Activated naive CD8-positive, alpha-beta T cell treated with anti-CD3 and anti-CD28 coated beads, Interleukin-2, amount 10 ng/mL, durations not matched to agents 7 days and 5 days (primary cell): Measurements from ENCODE around the gene FER. TPM values are rescaled to one million over a fixed set of nuclear protein-coding genes. Genes with fewer than 3 reads are reported as not detected.

Experiments used
- ATAC-seq: fragments of 150-1000 bp; cut with Tn5 transposase; one replicate; pipeline ENCODE4 v1.10.0; 2021; ENCODE audit warnings: low read depth, moderate library complexity
- POLR2A ChIA-PET: fragments of 350-600 bp; sonication (Branson Sonifier 250); formaldehyde crosslinking; loops from one replicate; lab custom pipeline; 2021; ENCODE audit warnings: antibody characterized with exemption; lab: Charles Lee
- DNase-seq: peaks from one replicate; pipeline ENCODE4 v3.0.0; 2021
- H3K27ac Mint-ChIP-seq: one replicate; pipeline ENCODE4 v1.8.0; 2022; ENCODE audit warnings: mild to moderate bottlenecking, mixed read lengths
- H3K27me3 Mint-ChIP-seq: one replicate; pipeline ENCODE4 v1.8.0; 2022; ENCODE audit warnings: mild to moderate bottlenecking, moderate library complexity, mixed read lengths
- H3K36me3 Mint-ChIP-seq: one replicate; pipeline ENCODE4 v1.8.0; 2021; ENCODE audit warnings: mild to moderate bottlenecking, mixed read lengths
- H3K4me1 Mint-ChIP-seq: one replicate; pipeline ENCODE4 v1.8.0; 2021; ENCODE audit warnings: mixed read lengths
- H3K4me3 Mint-ChIP-seq: one replicate; pipeline ENCODE4 v1.8.0; 2022; ENCODE audit warnings: mild to moderate bottlenecking, moderate library complexity, mixed read lengths
- H3K9me3 Mint-ChIP-seq: one replicate; pipeline ENCODE4 v1.8.0; 2021; ENCODE audit warnings: mixed read lengths
- total RNA-seq, 2 experiments: library from RNA; stranded (reverse); gene quantifications; one replicate each; pipeline ENCODE4 v1.2.3, GENCODE V29; 2021

The FER gene
- total RNA-seq, 2 experiments from 2014 or later: 10.8 to 13.5 TPM

- Mint-ChIP-seq H3K9me3 (peaks cover 5% of the 10 kb centered on the region), H3K4me3 (no peak overlapping the region), H3K4me1 (no peaks in the 10 kb centered on the region), H3K27me3 (no peaks in the 10 kb centered on the region), H3K27ac (no peak overlapping the region), H3K36me3 (peaks cover 8% of the 10 kb centered on the region)
- ATAC-seq: no peak
- POLR2A ChIA-PET: no interaction called here
- no peak for DNase-seq
These were observed 187.9 kb downstream of the FER start for GRCh38 chr5:108935611-108936010.

GRCh38 chr5:108937221-108937620 lies 189.5 kb downstream of the FER start:
- DNase-seq: no peak
- POLR2A ChIA-PET: no interaction called here
- Mint-ChIP-seq H3K27ac (no peak overlapping the region), H3K27me3 (no peaks in the 10 kb centered on the region), H3K9me3 (peaks cover 3% of the 10 kb centered on the region), H3K4me1 (no peaks in the 10 kb centered on the region), H3K4me3 (no peak overlapping the region), H3K36me3 (peaks cover 6% of the 10 kb centered on the region)
- no peak for ATAC-seq

- no peak overlapping the region for H3K27ac Mint-ChIP-seq
- peaks cover 3% of the 10 kb centered on the region for H3K9me3 Mint-ChIP-seq
- no peaks in the 10 kb centered on the region for H3K4me1 Mint-ChIP-seq
- no peak overlapping the region for H3K4me3 Mint-ChIP-seq
- no peaks in the 10 kb centered on the region for H3K27me3 Mint-ChIP-seq
- DNase-seq (no peak), ATAC-seq (no peak)
- POLR2A ChIA-PET: no interaction called here
- H3K36me3 Mint-ChIP-seq: no peaks in the 10 kb centered on the region
These were observed 192.8 kb downstream of the FER start for GRCh38 chr5:108940506-108940905.

- H3K36me3 Mint-ChIP-seq: no peaks in the 10 kb centered on the region
- ATAC-seq: no peak
- H3K4me3 Mint-ChIP-seq: no peak overlapping the region
- POLR2A ChIA-PET: no interaction called here
- no peaks in the 10 kb centered on the region for H3K27me3 Mint-ChIP-seq
- H3K27ac Mint-ChIP-seq: no peak overlapping the region
- H3K9me3 Mint-ChIP-seq: peaks cover 3% of the 10 kb centered on the region
- DNase-seq: no peak
- H3K4me1 Mint-ChIP-seq: no peaks in the 10 kb centered on the region
These were observed 194.0 kb downstream of the FER start for GRCh38 chr5:108941746-108942145.

- Mint-ChIP-seq H3K4me3 (no peak overlapping the region), H3K9me3 (peaks cover 3% of the 10 kb centered on the region), H3K36me3 (no peaks in the 10 kb centered on the region), H3K4me1 (no peaks in the 10 kb centered on the region), H3K27me3 (no peaks in the 10 kb centered on the region), H3K27ac (no peak overlapping the region)
- ATAC-seq: no peak
- POLR2A ChIA-PET: no interaction called here
- DNase-seq: no peak
These were observed 195.0 kb downstream of the FER start for GRCh38 chr5:108942701-108943100.

GRCh38 chr5:108945094-108945493 lies 197.4 kb downstream of the FER start:
- Mint-ChIP-seq H3K27ac (no peak overlapping the region), H3K27me3 (no peaks in the 10 kb centered on the region), H3K9me3 (no peaks in the 10 kb centered on the region), H3K4me1 (no peaks in the 10 kb centered on the region), H3K36me3 (no peaks in the 10 kb centered on the region), H3K4me3 (no peak overlapping the region)
- POLR2A ChIA-PET: no interaction called here
- no peak for ATAC-seq
- no peak for DNase-seq

- no peak overlapping the region for H3K27ac Mint-ChIP-seq
- ATAC-seq (no peak), DNase-seq (no peak)
- no peaks in the 10 kb centered on the region for H3K4me1 Mint-ChIP-seq
- POLR2A ChIA-PET: no interaction called here
- no peaks in the 10 kb centered on the region for H3K36me3 Mint-ChIP-seq
- H3K27me3 Mint-ChIP-seq: no peaks in the 10 kb centered on the region
- H3K9me3 Mint-ChIP-seq: no peaks in the 10 kb centered on the region
- no peak overlapping the region for H3K4me3 Mint-ChIP-seq
These were observed 198.3 kb downstream of the FER start for GRCh38 chr5:108946008-108946407.

GRCh38 chr5:108947164-108947563 lies 199.5 kb downstream of the FER start:
- no peak for ATAC-seq

GRCh38 chr5:108950276-108950675 lies 202.6 kb downstream of the FER start:
- Mint-ChIP-seq H3K9me3 (no peaks in the 10 kb centered on the region), H3K4me3 (no peak overlapping the region), H3K36me3 (no peaks in the 10 kb centered on the region), H3K27ac (no peak overlapping the region), H3K27me3 (no peaks in the 10 kb centered on the region), H3K4me1 (no peaks in the 10 kb centered on the region)
- POLR2A ChIA-PET: no interaction called here
- DNase-seq (no peak), ATAC-seq (no peak)

More at GRCh38 chr5:108947164-108947563, 199.5 kb downstream of the FER start:
- H3K27me3 Mint-ChIP-seq: no peaks in the 10 kb centered on the region
- POLR2A ChIA-PET: no interaction called here
- no peaks in the 10 kb centered on the region for H3K9me3 Mint-ChIP-seq
- no peak for DNase-seq
- H3K4me1 Mint-ChIP-seq: no peaks in the 10 kb centered on the region
- H3K36me3 Mint-ChIP-seq: no peaks in the 10 kb centered on the region
- H3K27ac Mint-ChIP-seq: no peak overlapping the region
- no peak overlapping the region for H3K4me3 Mint-ChIP-seq

- ATAC-seq (no peak), DNase-seq (no peak)
- Mint-ChIP-seq H3K9me3 (no peaks in the 10 kb centered on the region), H3K4me3 (no peak overlapping the region), H3K27ac (no peak overlapping the region), H3K36me3 (no peaks in the 10 kb centered on the region), H3K27me3 (no peaks in the 10 kb centered on the region), H3K4me1 (no peaks in the 10 kb centered on the region)
- POLR2A ChIA-PET: no interaction called here
These were observed 206.2 kb downstream of the FER start for GRCh38 chr5:108953940-108954339.

- ATAC-seq (no peak), DNase-seq (no peak)
- no peaks in the 10 kb centered on the region for H3K36me3 Mint-ChIP-seq
- H3K4me3 Mint-ChIP-seq: no peak overlapping the region
- H3K27ac Mint-ChIP-seq: no peak overlapping the region
- no peaks in the 10 kb centered on the region for H3K4me1 Mint-ChIP-seq
- no peaks in the 10 kb centered on the region for H3K27me3 Mint-ChIP-seq
- H3K9me3 Mint-ChIP-seq: no peaks in the 10 kb centered on the region
- POLR2A ChIA-PET: interaction anchor here (0.6 kb wide), 1 partner anchor 300 kb away, joined by 3 read pairs; no protein-coding TSS in a partner anchor
These were observed 209.6 kb downstream of the FER start for GRCh38 chr5:108957333-108957732.

- Mint-ChIP-seq H3K27me3 (no peaks in the 10 kb centered on the region), H3K36me3 (peaks cover 2% of the 10 kb centered on the region), H3K27ac (no peak overlapping the region), H3K4me3 (no peak overlapping the region), H3K9me3 (peaks cover 4% of the 10 kb centered on the region), H3K4me1 (no peaks in the 10 kb centered on the region)
- no peak for DNase-seq
- POLR2A ChIA-PET: no interaction called here
- no peak for ATAC-seq
These were observed 219.2 kb downstream of the FER start for GRCh38 chr5:108966910-108967309.

- DNase-seq (no peak), ATAC-seq (no peak)
- H3K27ac Mint-ChIP-seq: no peak overlapping the region
- H3K27me3 Mint-ChIP-seq: no peaks in the 10 kb centered on the region
- H3K36me3 Mint-ChIP-seq: no peaks in the 10 kb centered on the region
- no peaks in the 10 kb centered on the region for H3K9me3 Mint-ChIP-seq
- POLR2A ChIA-PET: no interaction called here
- H3K4me1 Mint-ChIP-seq: no peaks in the 10 kb centered on the region
- no peak overlapping the region for H3K4me3 Mint-ChIP-seq
These were observed 226.9 kb downstream of the FER start for GRCh38 chr5:108974594-108974993.

- Mint-ChIP-seq H3K4me3 (no peak overlapping the region), H3K27ac (no peak overlapping the region), H3K4me1 (no peaks in the 10 kb centered on the region), H3K27me3 (no peaks in the 10 kb centered on the region), H3K9me3 (no peaks in the 10 kb centered on the region), H3K36me3 (no peaks in the 10 kb centered on the region)
- POLR2A ChIA-PET: no interaction called here
- DNase-seq (no peak), ATAC-seq (no peak)
These were observed 228.0 kb downstream of the FER start for GRCh38 chr5:108975697-108976096.
